CD1c-positive myeloid dendritic cell (primary cell): Measurements from ENCODE around the gene HLA-DQB2.
A peak's percentile ranks its signal among the peaks of the same experiment; 100 is the strongest.
"Not testable (repeated sequence)": the region's sequence is repeated elsewhere in the genome, so short reads cannot be mapped to it uniquely, and the experiment has no call there.

Source experiments
- DNase-seq: peaks from one replicate; pipeline ENCODE4 v3.0.0-alpha.2; 2016; ENCODE audit errors: extremely low spot score

The HLA-DQB2 gene

GRCh38 chr6:32763421-32763820 lies at the start of gene HLA-DQB2:
TSS of gene HLA-DQB2 (minus strand) at chr6:32763532. CDS start at chr6:32763470, 62 bp downstream.
- no peak for DNase-seq

DNA sequence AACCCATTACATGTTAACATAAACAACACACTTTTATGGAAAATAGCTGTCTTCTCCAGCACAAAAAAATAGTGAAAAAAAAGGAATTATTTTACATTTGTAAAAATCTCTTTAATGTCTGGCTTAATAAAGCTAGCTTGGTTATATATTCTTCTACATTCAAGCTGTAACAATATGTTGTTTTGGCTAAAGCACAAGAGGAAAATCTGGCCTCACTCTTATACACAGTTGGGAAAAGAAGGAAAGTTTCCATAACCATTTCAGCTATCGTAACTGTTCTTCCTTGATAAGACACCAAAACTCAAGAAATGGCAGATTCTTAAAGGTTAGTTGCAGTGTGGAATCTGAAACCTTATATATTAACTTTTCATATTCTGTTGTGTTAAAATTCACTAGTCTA lies 45.8 kb upstream of the HLA-DQB2 start:
- no peak for DNase-seq

- no peak for DNase-seq
Measured at GRCh38 chr6:32807020-32807580, 43.8 kb upstream of the HLA-DQB2 start.

GRCh38 chr6:32805404-32805803 lies 42.1 kb upstream of the HLA-DQB2 start:
- DNase-seq, result not testable (repeated sequence)

DNA sequence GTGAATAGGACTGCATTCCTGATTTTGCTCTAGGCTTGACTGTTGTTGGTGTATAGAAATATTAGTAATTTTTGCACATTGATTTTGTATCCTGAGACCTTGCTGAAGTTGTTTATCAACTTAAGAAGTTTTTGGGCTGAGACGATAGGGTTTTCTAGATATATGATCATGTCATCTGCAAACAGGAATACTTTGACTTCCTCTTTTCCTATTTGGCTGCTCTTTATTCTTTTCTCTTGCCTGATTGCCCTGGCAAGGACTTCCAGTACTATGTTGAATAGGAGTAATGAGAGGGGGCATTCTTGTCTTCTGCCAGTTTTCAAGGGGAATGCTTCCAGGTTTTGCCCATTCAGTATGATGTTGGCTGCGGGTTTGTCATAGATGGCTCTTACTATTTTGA lies 40.1 kb upstream of the HLA-DQB2 start:
- no peak for DNase-seq

- DNase-seq, result no peak
Measured at GRCh38 chr6:32799740-32800139, 36.4 kb upstream of the HLA-DQB2 start.

- no peak for DNase-seq
Measured at GRCh38 chr6:32799168-32799567, 35.8 kb upstream of the HLA-DQB2 start.

- peak; percentile 90 for DNase-seq
Measured at GRCh38 chr6:32796848-32797776, 33.8 kb upstream of the HLA-DQB2 start.

- DNase-seq, result peak; percentile 91
Measured at GRCh38 chr6:32794510-32794909, 31.2 kb upstream of the HLA-DQB2 start.

- no peak for DNase-seq
Measured at GRCh38 chr6:32792901-32793435, 29.6 kb upstream of the HLA-DQB2 start.

GRCh38 chr6:32790306-32790705 lies 27.0 kb upstream of the HLA-DQB2 start:
- no peak for DNase-seq

- peak; percentile 87 for DNase-seq
Measured at GRCh38 chr6:32785781-32786533, 22.6 kb upstream of the HLA-DQB2 start.

DNA sequence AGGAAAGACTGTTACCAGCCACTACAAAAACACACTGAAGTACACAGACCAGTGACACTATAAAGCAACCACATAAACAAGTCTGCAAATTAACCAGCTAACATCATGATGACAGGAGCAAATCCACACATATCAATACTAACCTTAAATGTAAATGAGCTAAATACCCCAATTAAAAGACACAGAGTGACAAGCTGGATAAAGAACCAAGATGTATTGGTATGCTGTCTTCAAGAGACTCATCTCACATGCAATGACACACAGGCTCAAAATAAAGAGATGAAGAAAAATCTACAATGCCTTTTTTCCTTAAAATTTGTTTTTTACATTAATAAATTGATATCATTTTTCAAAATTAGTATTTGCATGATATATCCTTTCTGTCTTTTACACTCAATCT lies 19.6 kb upstream of the HLA-DQB2 start:
- not testable (repeated sequence) for DNase-seq

- DNase-seq, result no peak
Measured at GRCh38 chr6:32779036-32779435, 15.7 kb upstream of the HLA-DQB2 start.

DNA sequence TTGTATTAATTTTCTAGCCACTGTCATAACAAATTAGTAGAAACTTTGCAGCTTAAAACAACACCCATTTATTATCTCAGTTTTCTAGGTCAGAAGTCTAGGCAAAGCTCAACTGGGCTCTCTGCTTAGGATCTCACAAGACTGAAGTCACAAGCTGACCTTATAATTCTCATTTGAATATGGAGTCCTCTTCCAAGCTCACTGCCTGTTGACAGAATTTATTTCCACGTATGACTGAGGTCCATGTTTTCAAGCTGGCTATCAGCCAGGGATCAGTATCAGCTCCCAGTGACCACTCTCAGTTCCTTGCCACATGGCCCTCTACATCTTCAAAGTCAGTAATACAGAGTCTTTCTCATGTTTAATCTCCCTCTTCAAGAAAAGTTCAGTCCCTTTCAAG lies 11.7 kb upstream of the HLA-DQB2 start:
- no peak for DNase-seq

GRCh38 chr6:32774426-32774825 lies 11.1 kb upstream of the HLA-DQB2 start:
- DNase-seq, result peak; percentile 40

DNA sequence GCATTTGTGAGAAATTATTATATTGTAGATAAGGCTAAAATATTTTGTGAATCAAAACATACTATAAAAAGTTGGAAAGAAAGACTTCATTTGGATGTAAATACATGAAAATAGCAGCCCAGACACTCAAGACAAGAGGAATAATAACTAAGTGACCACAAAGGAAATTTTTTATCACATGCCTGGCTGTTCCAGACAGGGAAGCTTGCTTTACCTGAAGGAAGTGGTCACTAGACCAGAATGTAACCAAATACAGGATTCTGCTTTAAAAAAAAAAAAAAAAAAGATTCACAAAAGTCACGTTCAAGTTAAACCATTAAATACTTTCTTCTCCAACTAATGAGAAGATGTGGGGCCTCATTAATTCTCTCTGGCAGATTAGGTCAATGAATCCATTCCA lies 9.3 kb upstream of the HLA-DQB2 start:
- no peak for DNase-seq

DNA sequence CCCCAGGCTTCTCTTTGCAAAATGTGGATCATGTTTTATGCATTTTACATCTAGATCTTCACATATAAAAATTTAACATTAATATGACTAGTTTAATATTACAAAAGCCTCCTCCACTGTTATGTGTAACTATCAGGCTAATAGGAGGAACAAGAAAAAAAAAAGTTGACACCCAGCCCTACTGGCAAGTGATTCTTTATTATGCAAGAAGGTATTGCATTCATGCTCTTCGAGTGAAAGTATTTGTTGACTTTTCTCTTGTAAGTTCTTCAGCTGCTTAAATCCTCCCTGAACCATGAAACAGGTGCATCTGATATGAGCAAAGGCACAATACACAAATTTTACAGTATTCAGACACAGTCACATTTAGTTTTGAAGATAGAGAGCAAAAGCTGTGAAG lies 716 bp upstream of the HLA-DQB2 start:
- DNase-seq, result no peak

DNA sequence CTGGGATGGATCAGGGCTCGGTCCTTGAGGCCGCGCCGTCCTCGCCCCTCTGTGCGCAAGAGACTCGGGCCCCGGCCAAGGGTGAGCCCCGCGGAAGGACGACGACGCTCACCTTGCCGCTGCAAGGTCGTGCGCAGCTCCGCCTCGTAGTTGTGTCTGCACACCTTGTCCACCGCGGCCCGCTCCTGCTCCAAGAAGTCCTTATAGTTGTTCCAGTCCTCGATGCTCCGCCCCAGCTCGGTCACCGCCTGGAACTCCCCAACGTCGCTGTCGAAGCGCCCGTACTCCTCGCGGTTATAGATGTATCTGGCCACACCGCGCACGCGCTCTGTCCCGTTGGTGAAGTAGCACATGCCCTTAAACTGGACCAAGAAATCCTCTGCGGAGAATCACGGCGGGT lies 1.8 kb downstream of the HLA-DQB2 start:
- DNase-seq, result no peak

GRCh38 chr6:32761072-32761471 lies 2.3 kb downstream of the HLA-DQB2 start:
- DNase-seq, result peak; percentile 17

GRCh38 chr6:32759669-32760068 lies 3.7 kb downstream of the HLA-DQB2 start:
- DNase-seq, result no peak

DNA sequence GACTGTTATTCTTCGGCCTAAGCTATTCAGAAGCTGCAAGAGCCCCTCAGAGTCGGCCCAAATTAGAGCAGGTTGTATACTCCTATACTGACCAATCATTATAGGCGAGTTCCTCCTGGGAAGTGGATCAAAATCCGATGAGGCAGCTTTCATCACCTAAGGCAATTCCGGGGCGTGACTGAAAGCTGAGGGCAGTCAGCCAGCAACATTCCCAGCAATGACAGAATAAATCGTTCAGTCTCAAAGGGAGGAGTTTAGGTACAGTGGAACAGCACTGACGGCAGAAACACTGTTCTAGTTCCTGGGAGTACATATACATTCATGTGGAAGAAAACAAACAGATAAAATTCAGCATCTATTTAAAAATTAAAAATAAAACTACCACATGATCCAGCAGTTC lies 10.8 kb downstream of the HLA-DQB2 start:
- DNase-seq, result no peak
